ENCODE data around the gene TMCO6.
"Not testable (repeated sequence)": the region's sequence is repeated elsewhere in the genome, so short reads cannot be mapped to it uniquely, and the experiment has no call there.

DNA sequence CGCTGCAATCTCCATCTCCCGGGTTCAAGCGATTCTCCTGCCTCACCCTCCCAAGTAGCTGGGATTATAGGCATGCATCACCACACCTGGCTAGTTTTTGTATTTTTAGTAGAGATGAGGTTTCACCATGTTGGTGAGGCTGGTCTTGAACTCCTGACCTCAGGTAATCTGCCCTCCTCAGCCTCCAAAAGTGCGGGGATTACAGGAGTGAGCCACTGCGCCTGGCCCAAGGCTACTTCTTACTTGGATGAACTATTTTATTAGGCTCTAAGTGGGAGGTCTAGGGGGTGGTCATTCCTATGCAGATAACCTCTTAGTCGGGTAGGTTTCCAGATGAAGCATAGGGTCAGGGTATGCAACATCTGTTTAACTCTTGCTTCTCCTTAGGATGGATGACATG lies 21.1 kb downstream of the TMCO6 start:
- TF ChIP-seq, protein P1, sequence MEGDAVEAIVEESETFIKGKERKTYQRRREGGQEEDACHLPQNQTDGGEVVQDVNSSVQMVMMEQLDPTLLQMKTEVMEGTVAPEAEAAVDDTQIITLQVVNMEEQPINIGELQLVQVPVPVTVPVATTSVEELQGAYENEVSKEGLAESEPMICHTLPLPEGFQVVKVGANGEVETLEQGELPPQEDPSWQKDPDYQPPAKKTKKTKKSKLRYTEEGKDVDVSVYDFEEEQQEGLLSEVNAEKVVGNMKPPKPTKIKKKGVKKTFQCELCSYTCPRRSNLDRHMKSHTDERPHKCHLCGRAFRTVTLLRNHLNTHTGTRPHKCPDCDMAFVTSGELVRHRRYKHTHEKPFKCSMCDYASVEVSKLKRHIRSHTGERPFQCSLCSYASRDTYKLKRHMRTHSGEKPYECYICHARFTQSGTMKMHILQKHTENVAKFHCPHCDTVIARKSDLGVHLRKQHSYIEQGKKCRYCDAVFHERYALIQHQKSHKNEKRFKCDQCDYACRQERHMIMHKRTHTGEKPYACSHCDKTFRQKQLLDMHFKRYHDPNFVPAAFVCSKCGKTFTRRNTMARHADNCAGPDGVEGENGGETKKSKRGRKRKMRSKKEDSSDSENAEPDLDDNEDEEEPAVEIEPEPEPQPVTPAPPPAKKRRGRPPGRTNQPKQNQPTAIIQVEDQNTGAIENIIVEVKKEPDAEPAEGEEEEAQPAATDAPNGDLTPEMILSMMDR (IDR thresholded peaks at IDR 0.05; ENCODE audit: poor library complexity, severe bottlenecking), result not testable (repeated sequence)
- TF ChIP-seq EZH2 (IDR thresholded peaks at IDR 0.05; ENCODE audit: borderline replicate concordance, insufficient read depth, low read length, poor library complexity, severe bottlenecking); RAD21 (conservative IDR thresholded peaks at IDR 0.05); POLR2AphosphoS5 (IDR thresholded peaks at IDR 0.05); TAF1 (IDR thresholded peaks at IDR 0.05; ENCODE audit: low read depth): not testable (repeated sequence)

Data from neural cell (in vitro differentiated cells).